H1 (cell line): Measurements from ENCODE around the gene ANKRD12. TPM values are rescaled to one million over a fixed set of nuclear protein-coding genes. Genes with fewer than 3 reads are reported as not detected.

ENCODE experiments used
- BCL11A ChIP-seq, 2 experiments: IDR thresholded peaks; one replicate each; pipeline ENCODE4 v1.6.1; 2011; ENCODE audit warnings: low read depth in 2 of 2, low read length in 2 of 2, mild to moderate bottlenecking in 2 of 2
- BRCA1 ChIP-seq: IDR thresholded peaks from 2 replicates; pipeline ENCODE4 v1.6.1; 2012; ENCODE audit warnings: low read depth, low read length, improper control_type of control experiment
- CHD2 ChIP-seq: IDR thresholded peaks from 2 replicates; pipeline ENCODE4 v1.6.1; 2012; ENCODE audit warnings: low read length, improper control_type of control experiment
- CREB1 ChIP-seq: IDR thresholded peaks from 2 replicates; pipeline ENCODE4 v1.6.1; 2012; ENCODE audit warnings: inconsistent platforms
- EP300 ChIP-seq, 2 experiments: IDR thresholded peaks; 1 replicate in 1 of 2; 2 replicates in 1 of 2; pipeline ENCODE4 v1.6.1; 2011 to 2012; ENCODE audit warnings: low read depth in 2 of 2, low read length in 2 of 2, mild to moderate bottlenecking in 2 of 2, borderline replicate concordance in 1 of 2, inconsistent platforms in 1 of 2, moderate library complexity in 1 of 2
- HDAC2 ChIP-seq, 2 experiments: fragments of 300-600 bp in 1 of 2; sonication (generic) in 1 of 2; IDR thresholded peaks; 2 replicates each; pipeline ENCODE4 v1.6.1; 2011 to 2012; ENCODE audit warnings: low read depth in 2 of 2, low read length in 2 of 2, mild to moderate bottlenecking in 2 of 2, moderate library complexity in 2 of 2, borderline replicate concordance in 1 of 2, inconsistent platforms in 1 of 2
- PHF8 ChIP-seq: fragments of 200-600 bp; sonication (generic); conservative IDR thresholded peaks from 2 replicates; pipeline ENCODE4 v1.7.1; 2012; ENCODE audit warnings: low read depth, mild to moderate bottlenecking, inconsistent platforms, low read length, moderate library complexity
- POLR2AphosphoS5 ChIP-seq: IDR thresholded peaks from 2 replicates; pipeline ENCODE4 v1.6.1; 2011; ENCODE audit warnings: low read depth, low read length
- RXRA ChIP-seq: IDR thresholded peaks from 2 replicates; pipeline ENCODE4 v1.6.1; 2011; ENCODE audit warnings: low read depth, mild to moderate bottlenecking, low read length, moderate library complexity; ENCODE audit not compliant: insufficient read depth
- SAP30 ChIP-seq: fragments of 300-600 bp; sonication (generic); IDR thresholded peaks from 2 replicates; pipeline ENCODE4 v1.7.1; 2012; ENCODE audit warnings: low read length, moderate library complexity, mild to moderate bottlenecking, inconsistent platforms; ENCODE audit not compliant: insufficient read depth, insufficient replicate concordance
- SIN3A ChIP-seq, 2 experiments: IDR thresholded peaks in 1 of 2; conservative IDR thresholded peaks in 1 of 2; 2 replicates each; pipeline ENCODE4 v1.6.1; 2011 to 2012; ENCODE audit warnings: low read length in 2 of 2, improper control_type of control experiment in 1 of 2, low read depth in 1 of 2, mild to moderate bottlenecking in 1 of 2
- SP4 ChIP-seq: IDR thresholded peaks from 2 replicates; pipeline ENCODE4 v1.6.1; 2012; ENCODE audit warnings: low read length, inconsistent platforms
- TBP ChIP-seq: IDR thresholded peaks from 2 replicates; pipeline ENCODE4 v1.6.1; 2011; ENCODE audit warnings: low read depth, low read length, improper control_type of control experiment
- TCF12 ChIP-seq: IDR thresholded peaks from 2 replicates; pipeline ENCODE4 v1.6.1; 2011; ENCODE audit warnings: low read depth, mild to moderate bottlenecking, low read length
- YY1 ChIP-seq: IDR thresholded peaks from 2 replicates; pipeline ENCODE4 v1.6.1; 2011; ENCODE audit warnings: low read depth, mild to moderate bottlenecking, low read length
- ZNF274 ChIP-seq: IDR thresholded peaks from 2 replicates; pipeline ENCODE4 v1.7.0; 2012; ENCODE audit warnings: low read length, borderline replicate concordance; ENCODE audit errors: extremely low read depth
- polyA plus RNA-seq, 7 experiments: library from polyadenylated mRNA; depleted of rRNA in 3 of 7; stranded (reverse) in 5 of 7; unstranded in 2 of 7; fragments of >200 nt in 5 of 7; fragments of 200-250 nt in 2 of 7; gene quantifications; 1 replicate in 5 of 7; 2 replicates in 1 of 7; 4 replicates in 1 of 7; pipeline versions ENCODE4 v1.2.1 to v1.2.3, GENCODE V29; 2011 to 2013; ENCODE audit warnings: missing spikeins in 2 of 7, mixed read lengths in 2 of 7
- total RNA-seq: library from RNA; stranded (reverse); fragmentation: NEBNext Ultra II Directional; extraction: Animal tissue kit (Norgen Biotek cat#: 25700); gene quantifications from 2 replicates; pipeline ENCODE4 v1.2.1, GENCODE V29; 2021

Gene ANKRD12
- total and polyA plus RNA-seq, 2 of the 8 experiments (the other 6 are each of a cell fraction or from before 2014, with no cell fraction given): 2.6 to 37.9 TPM

GRCh38 chr18:9102508-9103375, 33.8 kb upstream of the ANKRD12 start, which contains the start of gene NDUFV2 (continued):
- TF ChIP-seq RXRA: no peak
- peak; percentile 71 for TF ChIP-seq CHD2
- TF ChIP-seq PHF8: peak; percentile 88
- no peak for TF ChIP-seq SAP30
- TF ChIP-seq EP300 (IDR thresholded peaks at IDR 0.05; ENCODE audit: borderline replicate concordance in 1 of 2, low read depth in 2 of 2, low read length in 2 of 2): no peak
- TF ChIP-seq YY1: peak; percentile 92
- no peak for TF ChIP-seq HDAC2 (IDR thresholded peaks at IDR 0.05; ENCODE audit: borderline replicate concordance in 1 of 2, low read depth in 2 of 2, low read length in 2 of 2)
- no peak for TF ChIP-seq BRCA1
- no peak for TF ChIP-seq CREB1
- TF ChIP-seq TCF12: no peak
- TF ChIP-seq ZNF274: no peak
- peak; percentile 72 for TF ChIP-seq TBP
- peak; percentile 66; the same call in 1 of the 2 replicates for TF ChIP-seq SP4
- TF ChIP-seq BCL11A (IDR thresholded peaks at IDR 0.05; ENCODE audit: low read depth in 2 of 2, low read length in 2 of 2): no peak
- peak; percentile 65 for TF ChIP-seq POLR2AphosphoS5
- TF ChIP-seq SIN3A (conservative IDR thresholded peaks at IDR 0.05 in 1 of 2, IDR thresholded peaks at IDR 0.05 in 1 of 2; ENCODE audit: low read depth in 1 of 2, low read length in 2 of 2): 0 out of 4 replicates have a peak, but pooled peaks of 1 of the 2 experiments have one; percentile 33
